ENCODE results near the gene RIGI.
"Not testable (repeated sequence)": the region's sequence is repeated elsewhere in the genome, so short reads cannot be mapped to it uniquely, and the experiment has no call there.

RIGI gene

DNA sequence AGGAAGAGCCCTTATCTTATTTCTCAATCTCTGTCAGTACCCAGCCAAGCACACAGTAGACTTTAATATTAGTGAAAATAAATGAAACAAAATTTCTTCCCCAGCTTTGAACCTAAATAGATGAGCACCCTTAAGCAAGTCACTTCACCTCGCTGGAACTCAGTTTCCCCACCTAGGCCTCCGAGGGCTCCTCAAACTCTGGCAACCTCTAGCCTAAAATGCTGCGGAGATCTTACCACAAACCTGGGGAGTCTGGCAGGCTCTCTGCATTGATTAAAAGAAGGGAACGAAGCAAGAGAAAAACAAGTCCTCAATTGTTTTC is 326 bp downstream of the RIGI start:
- DNase-seq = peak; percentile 36

DNA sequence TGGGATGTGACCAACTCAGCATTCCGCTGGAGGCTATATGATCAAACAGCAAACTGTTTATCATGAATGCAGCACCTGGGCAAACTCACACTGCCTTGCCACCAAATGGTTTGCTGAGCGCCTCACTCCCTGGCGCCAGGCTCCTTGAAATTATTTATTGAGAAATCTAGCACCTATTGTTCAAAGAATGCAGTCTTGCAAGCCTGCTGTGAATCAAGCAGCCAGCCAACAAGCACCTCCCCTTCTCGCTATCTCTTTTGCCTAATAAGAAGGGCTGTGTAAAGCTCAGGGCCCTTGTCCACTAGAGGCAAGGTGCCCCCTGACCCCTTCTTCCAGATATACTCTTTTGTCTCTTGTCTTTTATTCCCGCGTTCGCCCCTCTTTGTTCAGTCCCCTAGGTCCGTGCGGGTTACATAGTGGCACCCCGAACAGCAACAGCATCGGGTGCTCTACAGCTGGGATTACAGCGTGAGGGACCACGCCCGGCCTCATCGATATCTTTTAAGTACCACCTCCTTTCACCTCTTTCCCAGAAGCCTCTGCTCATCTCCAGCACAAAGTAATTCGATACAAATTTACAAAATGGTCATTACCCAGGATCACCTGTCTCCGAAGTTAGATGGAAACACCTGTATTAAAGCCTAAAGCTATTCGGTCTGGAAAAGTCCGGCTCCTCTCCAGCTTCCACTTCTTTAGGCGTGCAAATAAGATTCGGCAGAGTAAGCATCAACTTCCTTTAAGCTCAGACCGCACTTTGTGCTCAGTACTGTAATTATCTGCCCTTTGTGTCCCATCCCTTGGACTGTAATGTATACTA is 896 bp downstream of the RIGI start:
- peak; percentile 22 for DNase-seq

DNA sequence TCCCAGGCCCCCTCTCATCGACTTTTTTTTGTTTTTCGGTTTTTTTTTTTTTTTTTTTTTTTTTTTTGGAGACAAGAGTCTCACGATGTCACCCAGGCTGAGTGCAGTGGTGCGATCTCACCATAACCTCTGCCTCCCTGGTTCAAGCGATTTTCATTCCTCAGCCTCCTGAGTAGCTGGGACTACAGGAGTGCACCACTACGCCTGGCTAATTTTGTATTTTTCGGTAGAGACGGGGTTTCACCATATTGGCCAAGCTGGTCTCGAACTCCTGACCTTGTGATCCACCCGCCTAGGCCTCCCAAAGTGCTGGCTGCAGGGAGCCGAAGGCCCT is 1.5 kb downstream of the RIGI start:
- not testable (repeated sequence) for DNase-seq

DNA sequence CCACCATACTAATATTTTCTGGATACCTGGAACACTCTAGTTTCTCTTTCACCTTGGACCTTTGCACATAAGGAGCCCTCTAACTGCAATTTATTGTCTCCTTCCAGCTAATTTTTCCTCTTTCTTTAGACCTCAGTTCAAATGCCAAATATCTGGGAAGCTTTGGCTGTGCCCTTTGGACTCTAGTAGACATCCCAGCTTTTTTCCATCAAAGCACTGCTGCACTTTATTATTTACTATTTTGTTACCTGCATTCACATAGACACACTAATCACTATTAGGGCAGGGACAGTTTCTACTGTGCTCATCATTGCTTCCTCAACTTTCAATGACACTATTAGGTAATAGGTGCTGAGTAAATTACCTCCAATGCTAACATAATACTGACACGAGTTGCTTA is 2.1 kb downstream of the RIGI start:
- no peak for DNase-seq

DNA sequence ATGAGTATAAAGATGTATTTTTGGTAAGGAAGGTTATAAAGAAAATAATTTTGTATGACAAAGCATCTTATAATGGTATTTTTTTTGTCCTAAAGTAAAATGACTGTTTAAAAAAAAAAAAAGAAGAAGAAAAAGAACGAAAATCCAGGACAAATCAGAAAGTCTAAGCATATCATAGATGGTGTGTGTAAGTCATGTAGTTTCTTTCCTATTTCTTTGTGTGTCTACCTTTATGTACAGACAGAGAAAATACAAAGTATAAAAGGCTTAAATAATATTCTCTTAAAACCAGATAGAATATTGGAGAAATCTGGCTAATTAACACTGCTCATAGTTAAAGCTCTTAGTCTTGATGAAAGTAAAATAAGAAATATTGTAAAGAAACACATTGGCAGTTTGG is 7.7 kb downstream of the RIGI start:
- no peak for DNase-seq

DNA sequence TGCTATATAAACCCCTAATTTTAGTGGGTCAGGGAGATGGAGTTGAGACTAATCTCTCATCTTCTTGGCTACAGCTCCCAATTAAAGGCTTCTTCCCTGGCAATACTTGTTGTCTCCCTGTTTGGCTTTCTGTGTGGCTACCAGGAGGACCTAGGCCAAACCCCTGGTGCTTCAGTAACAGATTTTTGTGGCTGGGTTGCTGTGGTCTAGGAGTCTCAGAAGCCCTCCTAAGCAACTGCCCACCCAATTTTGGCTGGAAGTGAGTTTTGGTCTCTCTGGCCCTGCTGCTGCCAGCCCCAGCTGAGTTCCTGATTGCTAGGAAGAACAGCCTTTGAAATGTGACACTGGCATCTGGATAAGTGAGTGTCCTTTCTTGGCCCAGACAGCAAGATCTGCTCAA is 9.8 kb downstream of the RIGI start:
- DNase-seq = no peak

DNA sequence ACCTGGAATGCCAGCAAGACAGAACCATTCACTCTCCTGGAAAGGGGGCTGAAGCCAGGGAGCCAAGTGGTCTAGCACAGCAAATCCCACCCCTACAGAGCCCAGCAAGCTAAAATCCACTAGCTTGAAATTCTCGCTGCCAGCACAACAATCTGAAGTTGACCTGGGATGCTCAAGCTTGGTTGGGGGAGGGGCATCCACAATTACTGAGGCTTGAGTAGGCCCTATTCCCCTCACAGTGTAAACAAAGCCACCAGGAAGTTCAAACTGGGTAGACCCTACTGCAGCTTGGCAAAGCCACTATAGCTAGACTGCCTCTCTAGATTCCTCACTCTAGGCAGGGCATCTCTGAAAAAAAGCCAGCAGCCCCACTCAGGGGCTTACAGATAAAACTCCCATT is 17.3 kb downstream of the RIGI start:
- DNase-seq = no peak

DNA sequence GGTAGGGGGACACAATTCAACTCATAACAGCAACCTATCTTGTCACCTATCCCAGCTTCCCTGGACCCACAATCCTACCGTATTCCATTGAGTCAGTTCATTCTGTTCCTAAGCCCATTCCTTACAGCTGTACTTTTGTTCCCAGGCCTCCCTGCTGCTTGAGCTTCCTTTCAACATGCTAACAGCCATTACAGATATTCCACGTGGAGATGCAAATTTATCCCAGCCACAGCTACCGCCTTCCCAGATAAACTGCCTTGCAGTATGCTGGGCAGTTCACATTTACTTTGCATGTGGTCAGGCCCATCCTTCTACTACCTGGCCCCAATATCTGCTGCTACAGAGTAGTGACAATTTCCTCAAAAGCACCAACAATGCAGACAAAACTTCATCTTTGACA is 23.0 kb downstream of the RIGI start:
- no peak for DNase-seq

DNA sequence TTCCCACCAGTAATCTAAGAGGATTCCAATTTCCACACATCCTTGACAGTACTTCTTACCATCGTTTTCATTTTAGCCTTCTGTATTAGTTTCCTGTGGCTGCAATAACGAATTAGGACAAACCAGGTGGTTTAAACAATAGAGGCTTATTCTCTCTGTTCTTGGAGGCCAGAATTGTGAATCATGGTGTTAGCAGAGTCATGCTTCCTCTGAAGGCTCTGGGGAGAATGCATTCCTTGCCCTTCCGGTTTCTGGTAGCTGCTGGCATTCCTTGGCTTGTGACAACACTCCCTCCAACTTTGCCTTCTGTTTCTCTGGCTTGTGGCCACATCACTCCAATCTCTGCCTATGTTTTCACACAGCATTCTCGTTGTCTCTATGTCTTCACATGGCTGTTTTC is 23.5 kb downstream of the RIGI start:
- DNase-seq = no peak

DNA sequence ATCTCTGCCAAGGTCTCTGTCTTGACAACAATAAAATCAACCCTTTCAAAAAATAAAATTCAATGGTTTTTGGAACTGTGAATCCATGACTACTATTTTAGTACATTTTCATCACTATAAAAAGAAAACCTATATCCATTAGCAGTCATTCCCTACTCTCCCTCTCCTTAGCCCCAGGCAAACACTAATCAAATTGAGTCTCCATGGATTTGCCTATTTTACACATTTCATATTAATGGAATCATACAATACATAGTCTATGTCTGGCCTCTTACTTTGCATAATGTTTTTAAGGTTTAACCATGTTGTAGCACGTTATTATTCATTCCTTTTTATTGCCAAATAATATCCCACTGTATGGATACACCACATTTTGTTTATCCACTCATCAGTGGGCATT is 24.1 kb downstream of the RIGI start:
- no peak for DNase-seq

DNA sequence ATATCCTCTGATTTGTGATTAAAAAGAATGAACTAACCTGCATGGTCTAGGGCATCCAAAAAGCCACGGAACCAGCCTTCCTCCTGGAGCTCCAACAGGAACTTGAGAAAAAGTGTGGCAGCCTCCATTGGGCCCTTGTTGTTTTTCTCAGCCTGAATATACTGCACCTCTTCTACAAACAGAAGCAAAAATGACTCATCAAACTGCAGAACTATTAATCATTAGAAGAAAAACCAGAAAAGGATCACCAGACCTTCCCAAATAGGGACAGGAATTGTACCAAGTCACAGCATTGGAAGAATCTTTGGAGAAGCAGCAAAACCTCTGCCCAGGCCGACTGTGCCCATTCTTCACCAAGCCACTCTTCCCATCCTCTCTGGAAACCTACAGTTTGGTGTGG is 25.2 kb downstream of the RIGI start:
- no peak for DNase-seq

DNA sequence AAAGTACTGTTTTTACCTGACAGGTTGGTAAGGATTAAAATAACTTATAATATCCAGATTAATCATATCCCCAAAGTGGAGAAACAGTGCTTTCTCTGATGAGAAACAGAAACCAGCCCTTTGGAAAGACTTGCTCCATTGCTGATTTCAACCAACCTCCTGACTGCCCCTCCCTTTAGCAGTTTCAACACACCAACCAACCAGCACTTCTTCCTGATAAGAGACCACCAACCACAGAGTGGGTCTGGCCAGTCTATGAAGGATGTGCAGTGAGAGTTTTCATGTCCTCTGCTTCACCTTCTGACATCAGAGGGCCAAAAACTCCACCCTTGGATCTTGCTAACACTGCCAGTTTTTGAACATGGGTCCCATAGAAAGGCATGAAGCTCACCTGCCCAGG is 28.1 kb downstream of the RIGI start:
- DNase-seq = no peak

DNA sequence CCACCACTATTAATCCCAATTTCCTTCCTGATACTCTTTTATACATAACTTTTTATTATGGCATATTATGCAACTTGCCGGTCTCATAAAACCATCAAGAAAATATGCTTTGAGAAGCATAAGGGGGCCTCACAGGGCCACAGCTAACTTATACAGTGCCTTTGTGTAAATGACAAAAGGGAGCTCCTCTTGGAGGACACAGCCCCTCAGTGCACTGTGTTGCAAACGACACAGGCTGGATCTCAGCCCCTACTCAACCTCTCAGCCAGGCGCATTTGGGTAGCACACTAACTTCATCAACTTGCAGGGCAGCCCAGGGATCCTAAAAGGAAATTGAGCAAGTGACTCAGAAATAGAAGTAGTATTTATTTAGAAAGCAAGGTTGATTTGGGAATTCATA is 35.4 kb downstream of the RIGI start:
- no peak for DNase-seq

DNA sequence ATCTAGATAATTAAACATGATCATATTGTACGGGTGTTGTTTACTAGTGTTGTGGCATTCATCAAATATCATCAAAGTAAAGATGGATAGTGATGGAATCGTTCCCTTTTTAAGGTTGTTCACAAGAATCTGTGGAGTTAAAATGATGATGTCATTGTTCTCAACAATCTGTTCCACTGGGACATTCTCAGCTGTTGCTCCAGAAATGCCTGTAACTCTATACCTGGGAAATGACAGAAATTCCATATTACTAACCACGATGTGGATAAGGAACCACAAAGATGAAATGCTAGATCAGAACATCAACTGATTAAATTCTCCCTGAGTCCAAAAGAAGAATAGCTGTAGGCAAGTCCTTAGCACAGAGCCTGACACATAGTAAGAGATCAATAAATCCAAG is 38.0 kb downstream of the RIGI start:
- no peak for DNase-seq

DNA sequence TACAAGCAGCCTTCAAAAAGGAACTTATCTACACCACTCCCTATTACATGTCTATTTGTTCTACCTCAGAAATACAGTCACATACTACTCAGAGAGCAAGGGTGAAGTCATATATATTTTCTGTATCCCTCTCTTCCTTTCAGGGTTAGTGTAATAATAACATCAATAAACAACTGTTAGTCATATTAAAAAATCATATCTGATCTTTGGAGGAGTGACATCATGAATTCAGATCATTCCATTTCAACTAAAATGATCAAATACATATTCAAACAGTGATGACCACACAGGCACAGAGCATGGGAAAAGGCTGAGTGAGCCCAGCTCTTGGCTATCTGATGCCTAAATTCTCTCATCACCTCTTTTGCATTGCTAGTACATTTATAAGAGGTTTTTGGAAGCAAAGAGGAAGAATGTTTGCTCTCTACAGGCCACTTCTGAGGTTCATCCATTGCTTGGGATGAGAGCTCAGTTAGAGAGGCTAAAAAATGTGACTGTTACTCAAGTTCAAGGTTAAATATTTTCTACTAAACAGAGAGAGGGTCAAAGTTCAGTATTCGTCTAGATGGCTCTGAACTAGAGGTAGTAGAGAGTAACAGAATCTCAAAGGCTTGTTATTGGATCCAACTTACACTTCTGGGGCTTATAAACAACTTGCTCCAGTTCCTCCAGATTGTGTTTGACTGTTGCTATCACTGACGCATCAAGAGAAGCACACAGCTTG is 39.0 kb downstream of the RIGI start:
- no peak for DNase-seq

DNA sequence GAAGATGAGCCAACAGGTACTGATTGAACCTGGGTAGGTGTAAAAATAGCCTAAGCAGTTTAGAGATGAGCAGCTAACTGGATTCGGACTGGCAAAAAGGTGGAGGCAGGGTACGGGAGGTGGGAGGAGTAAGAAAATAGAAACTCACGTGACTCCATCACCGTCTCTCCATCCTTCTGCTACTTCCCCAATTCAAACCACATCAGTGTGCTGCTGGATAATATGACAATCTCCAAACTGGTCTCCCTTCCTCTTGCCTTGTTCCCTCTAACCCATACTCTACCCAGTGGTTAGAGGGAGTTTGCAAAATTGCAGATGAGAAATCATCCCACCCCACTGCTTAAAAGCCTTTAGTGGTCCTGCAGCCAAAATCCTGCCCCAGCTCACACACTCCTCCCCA is 42.7 kb downstream of the RIGI start:
- DNase-seq = no peak
